HEK293 (cell line): ENCODE measurements around the gene SH3RF1.

ENCODE experiments used
- CTCF ChIA-PET: fragments of 350-600 bp; formaldehyde crosslinking; extraction: SDS; loops from one replicate; lab custom pipeline; 2021; ENCODE audit warnings: antibody characterized with exemption; lab: Yijun Ruan, JAX
- POLR2A ChIA-PET: fragments of 300-600 bp; formaldehyde crosslinking; extraction: SDS; loops from one replicate; lab custom pipeline; 2020; ENCODE audit warnings: antibody characterized with exemption, inconsistent platforms; lab: Yijun Ruan, JAX
- H3K27ac ChIP-seq: fragments of 200-500 bp; sonication (Bioruptor generic); 2 replicates; pipeline ENCODE4 v1.5.1; 2014; ENCODE audit warnings: low read depth, low read length, control low read depth, inconsistent platforms; ENCODE audit errors: extremely low read depth
- H3K36me3 ChIP-seq, 2 experiments: fragments of 200-500 bp in 1 of 2; sonication (Bioruptor generic) in 1 of 2; 1 replicate in 1 of 2; 2 replicates in 1 of 2; pipeline ENCODE4 v1.5.1; 2014 to 2017; ENCODE audit warnings: inconsistent platforms in 2 of 2, low read length in 2 of 2; ENCODE audit not compliant: control insufficient read depth in 2 of 2, insufficient read depth in 1 of 2
- H3K4me1 ChIP-seq: fragments of 200-500 bp; sonication (Bioruptor generic); 2 replicates; pipeline ENCODE4 v1.5.1; 2014; ENCODE audit warnings: mild to moderate bottlenecking, low read length, inconsistent platforms; ENCODE audit not compliant: control insufficient read depth, insufficient read depth
- H3K4me3 ChIP-seq: 2 replicates; pipeline ENCODE4 v1.5.1; 2011; ENCODE audit warnings: low read depth, mild to moderate bottlenecking, control low read depth, low read length, moderate library complexity
- H3K9me3 ChIP-seq: fragments of 200-500 bp; sonication (Bioruptor generic); 2 replicates; pipeline ENCODE4 v1.5.1; 2014; ENCODE audit warnings: low read depth, low read length, inconsistent platforms; ENCODE audit not compliant: control insufficient read depth, insufficient read depth
- BCL11B ChIP-seq: fragments of 450-650 bp; formaldehyde crosslinking; IDR thresholded peaks from 2 replicates; pipeline ENCODE4 v1.5.1; 2016; ENCODE audit warnings: low read depth, missing biosample characterization, missing genetic modification characterization
- KLF8 ChIP-seq: fragments of 450-650 bp; formaldehyde crosslinking; IDR thresholded peaks from 2 replicates; pipeline ENCODE4 v1.5.1; 2016; ENCODE audit warnings: missing biosample characterization, missing genetic modification characterization
- PRDM1 ChIP-seq: fragments of 450-650 bp; formaldehyde crosslinking; IDR thresholded peaks from 2 replicates; pipeline ENCODE4; 2016; ENCODE audit warnings: missing biosample characterization, missing genetic modification characterization
- RBAK ChIP-seq: fragments of 450-650 bp; formaldehyde crosslinking; IDR thresholded peaks from 2 replicates; pipeline ENCODE4 v1.5.1; 2016; ENCODE audit warnings: missing biosample characterization, missing genetic modification characterization
- YY2 ChIP-seq: fragments of 450-650 bp; formaldehyde crosslinking; IDR thresholded peaks from 2 replicates; pipeline ENCODE4 v1.5.1; 2016; ENCODE audit warnings: missing biosample characterization, missing genetic modification characterization
- ZBTB1 ChIP-seq: fragments of 450-650 bp; formaldehyde crosslinking; IDR thresholded peaks from 2 replicates; pipeline ENCODE4 v1.5.1; 2016; ENCODE audit warnings: missing biosample characterization, missing genetic modification characterization
- ZBTB17 ChIP-seq: fragments of 450-650 bp; formaldehyde crosslinking; IDR thresholded peaks from 2 replicates; pipeline ENCODE4 v1.5.1; 2016; ENCODE audit warnings: missing biosample characterization, missing genetic modification characterization
- ZFP69B ChIP-seq: fragments of 450-650 bp; formaldehyde crosslinking; IDR thresholded peaks from 2 replicates; pipeline ENCODE4 v1.5.1; 2016; ENCODE audit warnings: missing biosample characterization, missing genetic modification characterization
- ZNF132 ChIP-seq: fragments of 450-650 bp; formaldehyde crosslinking; IDR thresholded peaks from 2 replicates; pipeline ENCODE4 v1.5.1; 2017; ENCODE audit warnings: missing biosample characterization, missing genetic modification characterization, borderline replicate concordance
- ZNF146 ChIP-seq: fragments of 450-650 bp; formaldehyde crosslinking; IDR thresholded peaks from 2 replicates; pipeline ENCODE4 v1.5.1; 2016; ENCODE audit warnings: missing biosample characterization, missing genetic modification characterization
- ZNF155 ChIP-seq: fragments of 450-650 bp; formaldehyde crosslinking; IDR thresholded peaks from 2 replicates; pipeline ENCODE4 v1.5.1; 2016; ENCODE audit warnings: missing biosample characterization, missing genetic modification characterization
- ZNF175 ChIP-seq: fragments of 450-650 bp; formaldehyde crosslinking; IDR thresholded peaks from 2 replicates; pipeline ENCODE4 v1.5.1; 2016; ENCODE audit warnings: missing biosample characterization, missing genetic modification characterization
- ZNF184 ChIP-seq: fragments of 450-650 bp; IDR thresholded peaks from 2 replicates; pipeline ENCODE4 v1.5.1; 2018; ENCODE audit warnings: missing biosample characterization, mild to moderate bottlenecking, missing genetic modification characterization
- ZNF335 ChIP-seq: fragments of 450-650 bp; formaldehyde crosslinking; conservative IDR thresholded peaks from 2 replicates; pipeline ENCODE4 v1.5.1; 2016; ENCODE audit warnings: missing biosample characterization, missing genetic modification characterization
- ZNF366 ChIP-seq: fragments of 450-650 bp; formaldehyde crosslinking; conservative IDR thresholded peaks from 2 replicates; pipeline ENCODE4 v1.5.1; 2016; ENCODE audit warnings: missing biosample characterization, missing genetic modification characterization
- ZNF391 ChIP-seq: fragments of 450-650 bp; formaldehyde crosslinking; IDR thresholded peaks from 2 replicates; pipeline ENCODE4 v1.5.1; 2016; ENCODE audit warnings: low read depth, missing biosample characterization, missing genetic modification characterization, borderline replicate concordance
- ZNF394 ChIP-seq: fragments of 450-650 bp; formaldehyde crosslinking; IDR thresholded peaks from 2 replicates; pipeline ENCODE4 v1.5.1; 2016; ENCODE audit warnings: missing biosample characterization, missing genetic modification characterization, mild to moderate bottlenecking, moderate library complexity, borderline replicate concordance
- ZNF501 ChIP-seq: fragments of 450-650 bp; formaldehyde crosslinking; IDR thresholded peaks from 2 replicates; pipeline ENCODE4 v1.5.1; 2016; ENCODE audit warnings: missing biosample characterization, missing genetic modification characterization
- ZNF561 ChIP-seq: fragments of 450-650 bp; IDR thresholded peaks from 2 replicates; pipeline ENCODE4 v1.5.1; 2018; ENCODE audit warnings: missing biosample characterization, missing genetic modification characterization, borderline replicate concordance
- ZNF571 ChIP-seq: fragments of 450-650 bp; formaldehyde crosslinking; IDR thresholded peaks from 2 replicates; pipeline ENCODE4 v1.5.0; 2017; ENCODE audit warnings: missing biosample characterization, missing genetic modification characterization
- ZNF664 ChIP-seq: fragments of 450-650 bp; formaldehyde crosslinking; IDR thresholded peaks from 2 replicates; pipeline ENCODE4 v1.5.1; 2016; ENCODE audit warnings: missing biosample characterization, missing genetic modification characterization
- ZNF776 ChIP-seq: fragments of 450-650 bp; formaldehyde crosslinking; IDR thresholded peaks from 2 replicates; pipeline ENCODE4 v1.5.0; 2017; ENCODE audit warnings: missing biosample characterization, missing genetic modification characterization, borderline replicate concordance
- TF ChIP-seq, protein P1 (sequence below): fragments of 450-650 bp; formaldehyde crosslinking; IDR thresholded peaks from 2 replicates; pipeline ENCODE4 v1.5.0; 2017; ENCODE audit warnings: missing biosample characterization, missing genetic modification characterization, borderline replicate concordance
- TF ChIP-seq, protein P2 (sequence below): fragments of 450-650 bp; formaldehyde crosslinking; IDR thresholded peaks from 2 replicates; pipeline ENCODE4; 2016; ENCODE audit warnings: missing biosample characterization, missing genetic modification characterization
- TF ChIP-seq, protein P3 (sequence below): fragments of 450-650 bp; IDR thresholded peaks from 2 replicates; pipeline ENCODE4 v1.5.1; 2018; ENCODE audit warnings: missing biosample characterization, mild to moderate bottlenecking, missing genetic modification characterization
- TF ChIP-seq, protein P4 (sequence below): fragments of 450-650 bp; formaldehyde crosslinking; IDR thresholded peaks from 2 replicates; pipeline ENCODE4 v1.5.1; 2016; ENCODE audit warnings: missing biosample characterization, missing genetic modification characterization
- TF ChIP-seq, protein P5 (sequence below): fragments of 450-650 bp; formaldehyde crosslinking; optimal IDR thresholded peaks from 2 replicates; pipeline ENCODE3; 2016; ENCODE audit warnings: missing biosample characterization, mild to moderate bottlenecking, missing genetic modification characterization

SH3RF1 gene

DNA sequence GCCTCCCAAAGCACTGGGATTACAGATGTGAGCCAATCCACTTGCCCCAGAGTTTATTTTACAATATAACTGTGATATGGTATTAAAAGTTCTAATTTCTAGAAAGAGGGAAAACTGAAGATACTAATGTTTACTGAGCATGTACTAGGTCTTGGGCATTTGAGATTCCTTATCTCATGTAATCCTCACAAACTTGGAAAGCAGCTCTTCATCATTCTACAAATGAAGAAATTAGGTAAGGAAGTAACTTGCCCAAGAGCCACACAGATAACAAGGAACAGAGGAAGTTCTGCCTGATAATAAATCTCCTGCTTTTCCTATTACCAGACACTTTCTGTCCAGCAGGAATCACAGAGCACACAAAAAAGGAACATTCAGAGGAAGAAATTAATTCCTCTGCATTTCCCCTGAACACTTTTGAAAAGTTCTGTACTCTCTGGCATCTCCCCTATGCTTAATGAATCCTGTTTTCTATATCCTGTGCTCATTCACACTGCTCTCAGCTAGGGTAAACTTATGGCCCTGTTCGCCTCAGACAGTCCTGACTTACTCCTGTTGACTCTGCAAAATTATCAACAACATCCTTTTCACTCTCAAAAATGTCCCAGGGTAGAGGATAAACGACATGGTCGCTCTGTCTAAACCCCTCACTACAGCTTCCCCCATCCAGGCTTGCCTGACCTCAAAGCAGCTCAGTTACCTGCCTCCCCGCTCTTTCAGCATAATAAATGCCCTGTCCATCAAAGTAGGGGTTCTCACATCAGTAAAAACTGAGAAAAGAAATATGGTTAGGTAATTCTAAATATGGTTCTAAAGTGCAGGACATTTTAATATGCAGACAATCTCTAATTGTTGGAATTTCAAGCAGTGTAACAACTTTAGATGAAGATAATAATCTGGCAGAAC is 13.6 kb downstream of the SH3RF1 start:
- no peak overlapping the region for H3K27ac ChIP-seq
- no peaks in the 10 kb centered on the region for H3K36me3 ChIP-seq
- ChIA-PET CTCF (interaction anchor here (0.7 to 1.7 kb wide), 2 partner anchors 12 to 215 kb away, joined by 3 to 6 read pairs; no protein-coding TSS in a partner anchor), POLR2A (interaction anchor here (0.7 kb wide), 1 partner anchor 247 kb away, joined by 3 read pairs; the partner anchor contains the start of gene CBR4)
- TF ChIP-seq ZBTB1 (tag by site-specific recombination) (no peak), BCL11B (tag by site-specific recombination) (no peak), ZBTB17 (tag by site-specific recombination) (peak; percentile 61), ZNF664 (tag by site-specific recombination) (peak; percentile 80)
- H3K4me1 ChIP-seq: peaks cover 46% of the 10 kb centered on the region
- H3K9me3 ChIP-seq: no peaks in the 10 kb centered on the region
- H3K4me3 ChIP-seq: no peak overlapping the region

DNA sequence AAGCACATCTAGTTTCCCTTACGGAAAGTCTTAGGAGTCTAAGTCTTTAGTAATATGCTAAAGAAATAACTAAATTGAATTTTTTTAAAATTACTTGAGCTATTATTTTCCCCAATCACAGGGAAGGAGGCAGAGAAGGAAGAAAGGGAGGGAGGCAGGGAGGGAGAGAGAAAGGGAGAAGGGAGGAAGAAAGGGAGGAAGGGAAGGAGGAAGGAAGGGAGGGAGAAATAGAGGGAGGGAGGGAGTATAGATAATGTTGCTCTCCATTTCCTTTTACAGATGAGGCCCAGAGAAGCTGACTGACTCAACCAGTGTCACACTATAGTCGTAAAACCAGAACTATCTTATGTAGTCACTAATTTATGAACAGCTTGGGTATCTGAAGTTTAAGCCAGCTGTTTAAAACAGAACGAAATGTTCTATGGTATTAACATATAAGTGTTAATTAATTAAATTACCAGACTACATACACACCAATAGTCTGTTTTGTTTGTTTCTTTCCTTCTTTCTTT is 14.6 kb downstream of the SH3RF1 start:
- ChIA-PET POLR2A (interaction anchor here (0.7 to 0.9 kb wide), 2 partner anchors 9 to 246 kb away, joined by 3 read pairs; partner anchors contain the start of gene CBR4), CTCF (interaction anchor here (0.7 to 1.7 kb wide), 3 partner anchors 9 to 215 kb away, joined by 3 to 6 read pairs (median 3); no protein-coding TSS in a partner anchor)
- H3K36me3 ChIP-seq: no peaks in the 10 kb centered on the region
- no peaks in the 10 kb centered on the region for H3K9me3 ChIP-seq
- no peak overlapping the region for H3K4me3 ChIP-seq
- no peak overlapping the region for H3K27ac ChIP-seq
- peaks cover 52% of the 10 kb centered on the region for H3K4me1 ChIP-seq
- no peak for TF ChIP-seq ZNF132 (tag by site-specific recombination)
- TF ChIP-seq YY2 (tag by site-specific recombination): no peak
- no peak for TF ChIP-seq RBAK (tag by site-specific recombination)
- TF ChIP-seq PRDM1: peak; percentile 70; the same call in 1 of the 2 replicates
- TF ChIP-seq ZNF146 (tag by site-specific recombination): no peak
- TF ChIP-seq, protein P1, sequence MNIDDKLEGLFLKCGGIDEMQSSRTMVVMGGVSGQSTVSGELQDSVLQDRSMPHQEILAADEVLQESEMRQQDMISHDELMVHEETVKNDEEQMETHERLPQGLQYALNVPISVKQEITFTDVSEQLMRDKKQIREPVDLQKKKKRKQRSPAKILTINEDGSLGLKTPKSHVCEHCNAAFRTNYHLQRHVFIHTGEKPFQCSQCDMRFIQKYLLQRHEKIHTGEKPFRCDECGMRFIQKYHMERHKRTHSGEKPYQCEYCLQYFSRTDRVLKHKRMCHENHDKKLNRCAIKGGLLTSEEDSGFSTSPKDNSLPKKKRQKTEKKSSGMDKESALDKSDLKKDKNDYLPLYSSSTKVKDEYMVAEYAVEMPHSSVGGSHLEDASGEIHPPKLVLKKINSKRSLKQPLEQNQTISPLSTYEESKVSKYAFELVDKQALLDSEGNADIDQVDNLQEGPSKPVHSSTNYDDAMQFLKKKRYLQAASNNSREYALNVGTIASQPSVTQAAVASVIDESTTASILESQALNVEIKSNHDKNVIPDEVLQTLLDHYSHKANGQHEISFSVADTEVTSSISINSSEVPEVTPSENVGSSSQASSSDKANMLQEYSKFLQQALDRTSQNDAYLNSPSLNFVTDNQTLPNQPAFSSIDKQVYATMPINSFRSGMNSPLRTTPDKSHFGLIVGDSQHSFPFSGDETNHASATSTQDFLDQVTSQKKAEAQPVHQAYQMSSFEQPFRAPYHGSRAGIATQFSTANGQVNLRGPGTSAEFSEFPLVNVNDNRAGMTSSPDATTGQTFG: no peak
- TF ChIP-seq, protein P2, sequence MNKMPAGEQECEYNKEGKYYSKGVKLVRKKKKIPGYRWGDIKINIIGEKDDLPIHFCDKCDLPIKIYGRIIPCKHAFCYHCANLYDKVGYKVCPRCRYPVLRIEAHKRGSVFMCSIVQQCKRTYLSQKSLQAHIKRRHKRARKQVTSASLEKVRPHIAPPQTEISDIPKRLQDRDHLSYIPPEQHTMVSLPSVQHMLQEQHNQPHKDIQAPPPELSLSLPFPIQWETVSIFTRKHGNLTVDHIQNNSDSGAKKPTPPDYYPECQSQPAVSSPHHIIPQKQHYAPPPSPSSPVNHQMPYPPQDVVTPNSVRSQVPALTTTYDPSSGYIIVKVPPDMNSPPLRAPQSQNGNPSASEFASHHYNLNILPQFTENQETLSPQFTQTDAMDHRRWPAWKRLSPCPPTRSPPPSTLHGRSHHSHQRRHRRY (tag by site-specific recombination): no peak
- TF ChIP-seq ZNF391 (tag by site-specific recombination): no peak
- TF ChIP-seq, protein P3, sequence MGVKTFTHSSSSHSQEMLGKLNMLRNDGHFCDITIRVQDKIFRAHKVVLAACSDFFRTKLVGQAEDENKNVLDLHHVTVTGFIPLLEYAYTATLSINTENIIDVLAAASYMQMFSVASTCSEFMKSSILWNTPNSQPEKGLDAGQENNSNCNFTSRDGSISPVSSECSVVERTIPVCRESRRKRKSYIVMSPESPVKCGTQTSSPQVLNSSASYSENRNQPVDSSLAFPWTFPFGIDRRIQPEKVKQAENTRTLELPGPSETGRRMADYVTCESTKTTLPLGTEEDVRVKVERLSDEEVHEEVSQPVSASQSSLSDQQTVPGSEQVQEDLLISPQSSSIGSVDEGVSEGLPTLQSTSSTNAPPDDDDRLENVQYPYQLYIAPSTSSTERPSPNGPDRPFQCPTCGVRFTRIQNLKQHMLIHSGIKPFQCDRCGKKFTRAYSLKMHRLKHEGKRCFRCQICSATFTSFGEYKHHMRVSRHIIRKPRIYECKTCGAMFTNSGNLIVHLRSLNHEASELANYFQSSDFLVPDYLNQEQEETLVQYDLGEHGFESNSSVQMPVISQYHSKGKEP: no peak
- TF ChIP-seq ZNF155: no peak
- TF ChIP-seq, protein P4, sequence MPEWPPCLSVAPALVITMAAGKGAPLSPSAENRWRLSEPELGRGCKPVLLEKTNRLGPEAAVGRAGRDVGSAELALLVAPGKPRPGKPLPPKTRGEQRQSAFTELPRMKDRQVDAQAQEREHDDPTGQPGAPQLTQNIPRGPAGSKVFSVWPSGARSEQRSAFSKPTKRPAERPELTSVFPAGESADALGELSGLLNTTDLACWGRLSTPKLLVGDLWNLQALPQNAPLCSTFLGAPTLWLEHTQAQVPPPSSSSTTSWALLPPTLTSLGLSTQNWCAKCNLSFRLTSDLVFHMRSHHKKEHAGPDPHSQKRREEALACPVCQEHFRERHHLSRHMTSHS: no peak
- TF ChIP-seq ZNF501 (tag by site-specific recombination): no peak
- no peak for TF ChIP-seq ZNF561 (tag by site-specific recombination)
- TF ChIP-seq, protein P5, sequence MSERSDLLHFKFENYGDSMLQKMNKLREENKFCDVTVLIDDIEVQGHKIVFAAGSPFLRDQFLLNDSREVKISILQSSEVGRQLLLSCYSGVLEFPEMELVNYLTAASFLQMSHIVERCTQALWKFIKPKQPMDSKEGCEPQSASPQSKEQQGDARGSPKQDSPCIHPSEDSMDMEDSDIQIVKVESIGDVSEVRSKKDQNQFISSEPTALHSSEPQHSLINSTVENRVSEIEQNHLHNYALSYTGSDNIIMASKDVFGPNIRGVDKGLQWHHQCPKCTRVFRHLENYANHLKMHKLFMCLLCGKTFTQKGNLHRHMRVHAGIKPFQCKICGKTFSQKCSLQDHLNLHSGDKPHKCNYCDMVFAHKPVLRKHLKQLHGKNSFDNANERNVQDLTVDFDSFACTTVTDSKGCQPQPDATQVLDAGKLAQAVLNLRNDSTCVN (tag by site-specific recombination): no peak
- TF ChIP-seq ZNF394 (tag by site-specific recombination): no peak
- TF ChIP-seq ZNF184 (tag by site-specific recombination): no peak
- no peak for TF ChIP-seq ZNF175 (tag by site-specific recombination)
- TF ChIP-seq ZNF571 (tag by site-specific recombination): no peak
- TF ChIP-seq ZNF366 (tag by site-specific recombination): peak; percentile 82
- TF ChIP-seq KLF8 (tag by site-specific recombination): no peak
- no peak for TF ChIP-seq ZNF776
- TF ChIP-seq ZNF335 (tag by site-specific recombination): no peak
- no peak for TF ChIP-seq ZFP69B
